GM12878 (cell line): ENCODE data around the gene MRPL50. TPM values are rescaled to one million over a fixed set of nuclear protein-coding genes. Genes with fewer than 3 reads are reported as not detected.

ENCODE experiments used
- ATAC-seq: fragments of 200-7000 bp; cut with Tn5 transposase; 3 replicates; pipeline ENCODE4 v1.9.1; 2020; ENCODE audit warnings: mild to moderate bottlenecking, moderate library complexity
- BruUV-seq: library from RNA; stranded (reverse); fragments of 400-500 nt; replicated peaks from 2 replicates; lab custom pipeline; 2021; lab: Mats Ljungman, UMichigan
- CTCF ChIA-PET: fragments of 300-600 bp; sonication (Branson Sonifier 250); formaldehyde crosslinking; extraction: SDS; loops from one replicate; lab custom pipeline; 2021; ENCODE audit warnings: inconsistent platforms; lab: Yijun Ruan, JAX
- POLR2A ChIA-PET: fragments of 350-600 bp; formaldehyde crosslinking; extraction: SDS; loops from one replicate; lab custom pipeline; 2021; ENCODE audit warnings: inconsistent platforms; lab: Charles Lee
- RAD21 ChIA-PET: fragments of 300-600 bp; sonication (Branson Sonifier 250); formaldehyde crosslinking; loops from one replicate; lab custom pipeline; 2023; ENCODE audit warnings: antibody characterized with exemption; ENCODE audit not compliant: unreplicated experiment; lab: Charles Lee
- SMC1A ChIA-PET: fragments of 300-600 bp; sonication (Branson Sonifier 250); formaldehyde crosslinking; loops from one replicate; lab custom pipeline; 2023; ENCODE audit not compliant: unreplicated experiment, uncharacterized antibody; lab: Charles Lee
- DNase-seq: peaks from one replicate; pipeline ENCODE4 v3.0.0-alpha.2; 2011; ENCODE audit warnings: low read depth, low spot score
- FAIRE-seq: peaks from 3 replicates; lab custom pipeline; 2011; peaks lifted over from hg19 to GRCh38; lab: Jason Lieb, UNC
- H2AFZ ChIP-seq: 2 replicates; pipeline ENCODE4 v1.6.0; 2011; ENCODE audit warnings: low read depth, low read length, control low read depth; ENCODE audit not compliant: control insufficient read depth
- H3K27ac ChIP-seq: 2 replicates; pipeline ENCODE4 v1.5.1; 2011; ENCODE audit warnings: control low read depth; ENCODE audit not compliant: control insufficient read depth, insufficient read depth
- H3K27me3 ChIP-seq, 2 experiments: replicated peaks in 1 of 2; 2 replicates each; pipeline versions ENCODE4 v1.6.0 to v1.6.1; 2011; ENCODE audit warnings: low read length in 1 of 2; ENCODE audit not compliant: control insufficient read depth in 2 of 2, insufficient read depth in 2 of 2
- H3K36me3 ChIP-seq, 2 experiments: 2 replicates each; pipeline ENCODE4 v1.5.1; 2011; ENCODE audit warnings: low read length in 1 of 2; ENCODE audit not compliant: control insufficient read depth in 2 of 2, insufficient read depth in 2 of 2
- H3K4me1 ChIP-seq: 2 replicates; pipeline ENCODE4 v1.6.1; 2011; ENCODE audit warnings: mild to moderate bottlenecking, low read length, moderate library complexity, mixed read lengths; ENCODE audit not compliant: control insufficient read depth, insufficient read depth
- H3K4me2 ChIP-seq: 2 replicates; pipeline ENCODE4 v1.6.0; 2011; ENCODE audit warnings: control low read depth; ENCODE audit not compliant: control insufficient read depth, insufficient read depth
- H3K4me3 ChIP-seq: fragments of 200-600 bp; sonication (generic); 2 replicates; pipeline ENCODE4 v1.5.1; 2016
- H3K79me2 ChIP-seq: 2 replicates; pipeline ENCODE4 v1.6.0; 2011; ENCODE audit warnings: low read length; ENCODE audit not compliant: control insufficient read depth, insufficient read depth
- H3K9ac ChIP-seq: 2 replicates; pipeline ENCODE4 v1.8.0; 2011; ENCODE audit warnings: low read length, control low read depth, mixed read lengths; ENCODE audit not compliant: control insufficient read depth, insufficient read depth
- H3K9me3 ChIP-seq: replicated peaks from 3 replicates; pipeline ENCODE4 v1.5.1; 2011; ENCODE audit warnings: mild to moderate bottlenecking, low read length; ENCODE audit not compliant: control insufficient read depth, insufficient read depth
- H4K20me1 ChIP-seq: 2 replicates; pipeline ENCODE4 v1.6.0; 2011; ENCODE audit not compliant: control insufficient read depth, insufficient read depth
- EP300 ChIP-seq, 2 experiments: fragments of 150-350 bp in 1 of 2; IDR thresholded peaks; 2 replicates each; pipeline ENCODE4 v1.6.1; 2011 to 2012; ENCODE audit warnings: low read depth in 2 of 2, low read length in 2 of 2, borderline replicate concordance in 1 of 2, improper control_type of control experiment in 1 of 2, inconsistent platforms in 1 of 2; ENCODE audit not compliant: control insufficient read depth in 1 of 2
- MLLT1 ChIP-seq: fragments of 450-650 bp; IDR thresholded peaks from 2 replicates; pipeline ENCODE4 v1.6.1; 2016; ENCODE audit warnings: mild to moderate bottlenecking
- NR2C1 ChIP-seq: fragments of 450-650 bp; IDR thresholded peaks from 2 replicates; pipeline ENCODE4 v1.6.1; 2017; ENCODE audit warnings: antibody characterized with exemption, mild to moderate bottlenecking, moderate library complexity
- POLR2AphosphoS2 ChIP-seq: IDR thresholded peaks from 2 replicates; pipeline ENCODE4 v1.6.1; 2011; ENCODE audit warnings: low read depth, mild to moderate bottlenecking, low read length, improper control_type of control experiment, moderate library complexity
- RB1 ChIP-seq: fragments of 450-650 bp; formaldehyde crosslinking; IDR thresholded peaks from 2 replicates; pipeline ENCODE4 v1.6.1; 2017; ENCODE audit warnings: mild to moderate bottlenecking, borderline replicate concordance
- REST ChIP-seq: IDR thresholded peaks from 2 replicates; pipeline ENCODE4 v1.6.1; 2012; ENCODE audit warnings: mild to moderate bottlenecking, low read depth, low read length
- SIX5 ChIP-seq: IDR thresholded peaks from 2 replicates; pipeline ENCODE4 v1.6.1; 2011; ENCODE audit warnings: mild to moderate bottlenecking, low read depth, low read length, moderate library complexity; ENCODE audit not compliant: severe bottlenecking
- SPI1 ChIP-seq: IDR thresholded peaks from 2 replicates; pipeline ENCODE4 v1.6.1; 2011; ENCODE audit warnings: low read depth, mild to moderate bottlenecking, low read length, moderate library complexity, borderline replicate concordance; ENCODE audit not compliant: insufficient read depth
- TARDBP ChIP-seq: IDR thresholded peaks from 2 replicates; pipeline ENCODE4 v1.6.1; 2016; ENCODE audit warnings: borderline replicate concordance
- ZZZ3 ChIP-seq: IDR thresholded peaks from 2 replicates; pipeline ENCODE4 v1.6.1; 2011; ENCODE audit warnings: low read depth; ENCODE audit not compliant: control insufficient read depth, insufficient read length
- WGBS: methylation state at CpG from one replicate; pipeline ENCODE4 v1.1.6; 2016; ENCODE audit warnings: low lambda C conversion rate; ENCODE audit not compliant: insufficient replicate concordance, insufficient coverage; ENCODE audit errors: missing lambda C conversion rate; 5-methylcytosine and 5-hydroxymethylcytosine counted together
- in situ Hi-C: fragments of 300-500 bp; cut with MboI; formaldehyde crosslinking; loops from 9 replicates; pipeline ENCODE4 v1.14.3; 2018; ENCODE audit warnings: mixed read lengths
- intact Hi-C: fragments of 100-400 bp; cut with micrococcal nuclease; formaldehyde crosslinking; loops from one replicate; pipeline ENCODE4 v1.14.2; 2022; ENCODE audit not compliant: unreplicated experiment
- polyA plus RNA-seq, 11 experiments: library from polyadenylated mRNA; depleted of rRNA in 4 of 11; unstranded in 6 of 11; stranded (reverse) in 5 of 11; fragments of >200 nt; fragmentation: Nextera tagmentation in 4 of 11; fragmentation: Illumina TruSeq in 1 of 11; extraction: Ambion mirVana in 4 of 11; extraction: Trizol in 1 of 11; gene quantifications; 1 replicate in 1 of 11; 2 replicates in 10 of 11; pipeline versions ENCODE4 v1.2.1 to v1.2.3, GENCODE V29; 2011 to 2016; ENCODE audit warnings: inconsistent platforms in 2 of 11, missing spikeins in 2 of 11, low read depth in 1 of 11
- total RNA-seq, 4 experiments: library from RNA; depleted of rRNA in 3 of 4; stranded (reverse); fragments of >200 nt in 3 of 4; fragmentation: Illumina TruSeq in 1 of 4; extraction: Trizol in 1 of 4; gene quantifications; 2 replicates each; pipeline versions ENCODE4 v1.2.1 to v1.2.3, GENCODE V29; 2013 to 2021

Gene MRPL50
- total and polyA plus RNA-seq, 10 of the 15 experiments (the other 5 are each of a cell fraction or from before 2014, with no cell fraction given): 12.8 to 79.4 (median 27.9) TPM

- no TSS peak for BruUV-seq
- H3K9me3 ChIP-seq: no peaks in the 10 kb centered on the region
- 12% methylated on average over 6 of the region's 6 CpGs for WGBS
- CTCF ChIA-PET: interaction anchor here (0.6 kb wide), 1 partner anchor 11 kb away, joined by 3 read pairs; no protein-coding TSS in a partner anchor
- H3K36me3 ChIP-seq: no peaks in the 10 kb centered on the region
- RAD21 ChIA-PET: interaction anchor here (0.7 kb wide), 1 partner anchor 14 kb away, joined by 3 read pairs; no protein-coding TSS in a partner anchor
- H2AFZ ChIP-seq: no peak overlapping the region
- FAIRE-seq: no peak
- SMC1A ChIA-PET: no interaction called here
- in situ Hi-C loops: no loop called here
- no peak overlapping the region for H3K9ac ChIP-seq
- H3K4me1 ChIP-seq: no peaks in the 10 kb centered on the region
- intact Hi-C loops: no loop called here
- no peak overlapping the region for H3K4me3 ChIP-seq
- H3K79me2 ChIP-seq: no peaks in the 10 kb centered on the region
- no peaks in the 10 kb centered on the region; a peak in 1 of 4 replicates for H3K27me3 ChIP-seq
- no peak overlapping the region for H3K27ac ChIP-seq
- no peak for ATAC-seq
- TF ChIP-seq MLLT1: no peak
- TF ChIP-seq RB1: no peak
- no peak for TF ChIP-seq SIX5
- TF ChIP-seq REST: no peak
- no peak for TF ChIP-seq NR2C1
- TF ChIP-seq SPI1: no peak
- no peak for TF ChIP-seq TARDBP
- TF ChIP-seq EP300 (IDR thresholded peaks at IDR 0.05; ENCODE audit: borderline replicate concordance in 1 of 2, control insufficient read depth in 1 of 2, low read depth in 2 of 2, low read length in 2 of 2): no peak
- TF ChIP-seq ZZZ3: no peak
- no peak for TF ChIP-seq POLR2AphosphoS2
- H3K4me2 ChIP-seq: no peak overlapping the region
- no peaks in the 10 kb centered on the region for H4K20me1 ChIP-seq
- POLR2A ChIA-PET: no interaction called here
- DNase-seq: no peak
Observed at GRCh38 chr9:101352892-101353463, 45.4 kb downstream of the MRPL50 start.
